Measurements from ENCODE around the gene SETD1B. TPM values are rescaled to one million over a fixed set of nuclear protein-coding genes. Genes with fewer than 3 reads are reported as not detected.

The SETD1B gene
- total RNA-seq, 1 donor from 2014 or later = 1.8 TPM

- H3K4me2 ChIP-seq = no peak overlapping the region
- Mint-ChIP-seq H3K9me3 (no peaks in the 10 kb centered on the region), H3K27ac (no peak overlapping the region), H3K4me1 (peaks cover 16% of the 10 kb centered on the region), H3K27me3 (ENCODE audit: insufficient read depth, low read depth) (peaks cover 6% of the 10 kb centered on the region), H3K4me3 (peak overlapping the region; percentile 50), H3K36me3 (no peaks in the 10 kb centered on the region)
- no peak for DNase-seq (ENCODE audit: low spot score)
- H3K4me3 ChIP-seq = no peak overlapping the region
- TF ChIP-seq CTCF (IDR thresholded peaks at IDR 0.05) (no peak), EZH2 (IDR thresholded peaks at IDR 0.05) (no peak), EZH2phosphoT487 (IDR thresholded peaks at IDR 0.05) (no peak)
- H3K4me1 ChIP-seq = no peaks in the 10 kb centered on the region
- H3K27me3 ChIP-seq = no peaks in the 10 kb centered on the region
- H2AFZ ChIP-seq (replicated peaks) = no peak overlapping the region
- no peak overlapping the region for H3K27ac ChIP-seq
- H3K79me2 ChIP-seq (ENCODE audit: low read depth) = no peaks in the 10 kb centered on the region
- H3K9me3 ChIP-seq (ENCODE audit: low read depth) = no peaks in the 10 kb centered on the region
- no peaks in the 10 kb centered on the region for H3K36me3 ChIP-seq
- no peaks in the 10 kb centered on the region for H4K20me1 ChIP-seq (ENCODE audit: low read depth)
- H3K9ac ChIP-seq = no peak overlapping the region
- peaks cover 20% of the 10 kb centered on the region for H3F3A ChIP-seq (ENCODE audit: low read depth)
These were observed 34.3 kb downstream of the SETD1B start for GRCh38 chr12:121838126-121838525.

- no peaks in the 10 kb centered on the region for H3K9me3 ChIP-seq (ENCODE audit: low read depth)
- no peaks in the 10 kb centered on the region for H3K4me1 ChIP-seq
- TF ChIP-seq CTCF (IDR thresholded peaks at IDR 0.05) (peak; percentile 43), EZH2phosphoT487 (IDR thresholded peaks at IDR 0.05) (no peak), EZH2 (IDR thresholded peaks at IDR 0.05) (no peak)
- no peaks in the 10 kb centered on the region for H3K36me3 ChIP-seq
- peaks cover 21% of the 10 kb centered on the region for H3K4me1 Mint-ChIP-seq
- peak overlapping the region; percentile 89 for H2AFZ ChIP-seq (replicated peaks)
- H4K20me1 ChIP-seq (ENCODE audit: low read depth) = no peaks in the 10 kb centered on the region
- peak; percentile 100 for DNase-seq (ENCODE audit: low spot score)
- H3K27me3 Mint-ChIP-seq (ENCODE audit: insufficient read depth, low read depth) = peaks cover 8% of the 10 kb centered on the region
- H3K79me2 ChIP-seq (ENCODE audit: low read depth) = no peaks in the 10 kb centered on the region
- no peaks in the 10 kb centered on the region for H3K36me3 Mint-ChIP-seq
- H3K27ac Mint-ChIP-seq = peak overlapping the region; percentile 87
- H3K4me3 ChIP-seq = peak overlapping the region; percentile 71
- H3K4me2 ChIP-seq = peak overlapping the region; percentile 83
- no peak overlapping the region for H3K27ac ChIP-seq
- no peaks in the 10 kb centered on the region for H3K27me3 ChIP-seq
- H3K4me3 Mint-ChIP-seq = peak overlapping the region; percentile 93
- H3K9ac ChIP-seq = peak overlapping the region; percentile 46
- H3F3A ChIP-seq (ENCODE audit: low read depth) = peaks cover 20% of the 10 kb centered on the region
- no peaks in the 10 kb centered on the region for H3K9me3 Mint-ChIP-seq
These were observed 35.5 kb downstream of the SETD1B start for GRCh38 chr12:121839106-121839992.

- DNase-seq (ENCODE audit: low spot score) = no peak
- H3K4me1 ChIP-seq = no peaks in the 10 kb centered on the region
- no peaks in the 10 kb centered on the region for H3K79me2 ChIP-seq (ENCODE audit: low read depth)
- Mint-ChIP-seq H3K4me1 (peaks cover 21% of the 10 kb centered on the region), H3K36me3 (no peaks in the 10 kb centered on the region), H3K27ac (peak overlapping the region; percentile 87), H3K4me3 (peak overlapping the region; percentile 93), H3K27me3 (ENCODE audit: insufficient read depth, low read depth) (peaks cover 10% of the 10 kb centered on the region), H3K9me3 (no peaks in the 10 kb centered on the region)
- H3K4me3 ChIP-seq = peak overlapping the region; percentile 71
- H3K9me3 ChIP-seq (ENCODE audit: low read depth) = no peaks in the 10 kb centered on the region
- peak overlapping the region; percentile 89 for H2AFZ ChIP-seq (replicated peaks)
- no peaks in the 10 kb centered on the region for H3K27me3 ChIP-seq
- H3F3A ChIP-seq (ENCODE audit: low read depth) = peaks cover 20% of the 10 kb centered on the region
- no peaks in the 10 kb centered on the region for H4K20me1 ChIP-seq (ENCODE audit: low read depth)
- H3K9ac ChIP-seq = peak overlapping the region; percentile 46
- peak overlapping the region; percentile 83 for H3K4me2 ChIP-seq
- no peaks in the 10 kb centered on the region for H3K36me3 ChIP-seq
- TF ChIP-seq EZH2phosphoT487 (IDR thresholded peaks at IDR 0.05) (no peak), CTCF (IDR thresholded peaks at IDR 0.05) (no peak), EZH2 (IDR thresholded peaks at IDR 0.05) (no peak)
- no peak overlapping the region for H3K27ac ChIP-seq
These were observed 36.4 kb downstream of the SETD1B start for GRCh38 chr12:121839993-121840761.
